ENCODE results near the gene ITGAX.
"Not testable (repeated sequence)": the region's sequence is repeated elsewhere in the genome, so short reads cannot be mapped to it uniquely, and the experiment has no call there.

ITGAX gene

DNA sequence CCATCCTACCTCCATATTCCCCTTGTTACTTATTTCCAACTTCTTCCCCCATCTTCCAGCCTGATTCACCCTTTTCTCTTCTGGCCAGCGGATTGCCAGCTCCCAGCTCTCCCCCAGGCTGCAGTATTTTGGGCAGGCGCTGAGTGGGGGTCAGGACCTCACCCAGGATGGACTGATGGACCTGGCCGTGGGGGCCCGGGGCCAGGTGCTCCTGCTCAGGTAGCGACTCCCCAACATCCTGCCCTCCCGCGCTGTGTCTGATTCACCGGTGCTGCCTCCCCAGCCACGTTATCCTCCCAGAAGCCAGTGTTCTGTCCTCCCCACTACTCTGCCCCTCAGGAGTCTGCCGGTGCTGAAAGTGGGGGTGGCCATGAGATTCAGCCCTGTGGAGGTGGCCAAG is 57.8 kb downstream of the ITGAX start:
- FAIRE-seq = no peak

DNA sequence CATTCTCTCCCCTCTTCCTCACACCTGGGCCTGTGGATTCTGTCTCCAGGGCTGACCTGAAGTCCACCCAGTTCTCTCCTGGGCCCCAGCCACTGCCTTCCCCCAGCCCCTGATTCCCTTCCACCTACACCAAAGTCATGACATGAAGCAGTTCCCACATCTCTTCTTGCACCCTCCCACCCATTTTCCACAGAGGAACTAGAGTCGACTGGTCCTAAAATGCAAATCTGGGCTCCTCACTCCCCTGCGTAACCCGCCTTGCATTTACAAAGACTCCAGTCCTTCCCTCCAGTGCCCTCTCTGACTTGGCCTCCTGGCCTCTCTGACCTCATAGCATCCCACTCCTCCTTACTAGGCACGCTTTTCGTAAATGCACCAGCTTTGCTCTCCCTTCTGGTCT is 58.4 kb downstream of the ITGAX start:
- FAIRE-seq = no peak

DNA sequence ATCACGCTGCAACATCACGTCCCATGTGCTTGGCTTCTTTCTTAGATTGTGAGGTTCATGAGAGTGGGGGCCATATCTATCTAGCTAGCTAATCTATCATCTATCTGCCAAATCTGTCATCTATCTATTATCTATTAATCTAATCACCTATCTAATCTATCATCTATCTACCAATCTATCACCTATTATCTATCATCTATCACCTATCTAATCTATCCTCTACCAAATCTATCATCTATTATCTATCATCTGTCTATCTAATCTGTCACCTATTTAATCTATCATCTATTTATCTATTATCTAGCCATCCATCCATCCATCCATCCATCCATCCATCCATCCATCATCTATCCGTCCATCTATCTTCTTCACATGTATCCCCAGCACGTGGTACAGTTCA is 59.0 kb downstream of the ITGAX start:
- FAIRE-seq = no peak

DNA sequence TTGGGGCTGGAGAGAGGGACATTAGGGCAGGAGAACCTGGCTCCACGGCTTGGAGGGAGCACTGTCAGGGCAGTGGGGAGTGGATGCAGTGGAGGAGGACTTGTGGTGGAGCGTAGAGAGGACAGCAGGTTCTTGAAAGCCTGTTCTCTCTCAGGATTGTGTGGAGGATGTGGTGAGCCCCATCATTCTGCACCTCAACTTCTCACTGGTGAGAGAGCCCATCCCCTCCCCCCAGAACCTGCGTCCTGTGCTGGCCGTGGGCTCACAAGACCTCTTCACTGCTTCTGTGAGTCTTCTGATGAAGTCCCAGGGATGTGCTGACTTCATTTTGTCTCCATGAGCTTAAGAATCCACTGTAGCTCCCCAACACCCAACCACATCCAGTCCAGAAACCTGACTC is 59.7 kb downstream of the ITGAX start:
- FAIRE-seq = no peak

DNA sequence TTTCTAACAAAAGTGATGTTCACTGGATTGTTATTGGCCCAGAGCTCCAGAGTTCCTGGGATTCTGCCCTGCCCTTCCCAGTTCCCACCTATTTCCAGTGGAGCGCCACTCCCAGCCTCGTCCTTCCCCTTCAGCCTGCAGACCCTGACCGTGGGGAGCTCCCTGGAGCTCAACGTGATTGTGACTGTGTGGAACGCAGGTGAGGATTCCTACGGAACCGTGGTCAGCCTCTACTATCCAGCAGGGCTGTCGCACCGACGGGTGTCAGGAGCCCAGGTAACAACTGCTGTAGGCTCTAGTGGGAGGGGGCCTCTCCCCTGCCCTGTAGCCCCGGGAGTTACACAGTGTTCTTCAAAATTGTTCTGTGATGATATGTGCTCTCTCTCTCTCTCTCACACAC is 61.4 kb downstream of the ITGAX start:
- FAIRE-seq = no peak

DNA sequence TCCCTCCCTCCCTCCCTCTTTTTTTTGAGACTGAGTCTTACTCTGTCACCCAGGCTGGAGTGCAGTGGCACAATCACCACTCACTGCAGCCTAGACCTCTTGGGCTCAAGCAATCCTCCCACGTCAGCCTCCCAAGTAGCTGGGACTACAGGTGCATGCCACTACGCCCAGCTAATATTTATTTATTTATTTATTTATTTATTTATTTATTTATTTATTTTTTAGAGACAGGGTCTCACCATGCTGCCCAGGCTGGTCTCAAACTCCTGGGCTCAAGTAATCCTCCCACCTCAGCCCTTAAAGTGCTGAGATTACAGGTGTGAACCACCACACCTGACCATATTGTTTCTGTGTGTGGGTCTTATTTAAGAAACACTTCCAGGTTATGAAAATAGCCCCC is 62.1 kb downstream of the ITGAX start:
- FAIRE-seq = not testable (repeated sequence)

DNA sequence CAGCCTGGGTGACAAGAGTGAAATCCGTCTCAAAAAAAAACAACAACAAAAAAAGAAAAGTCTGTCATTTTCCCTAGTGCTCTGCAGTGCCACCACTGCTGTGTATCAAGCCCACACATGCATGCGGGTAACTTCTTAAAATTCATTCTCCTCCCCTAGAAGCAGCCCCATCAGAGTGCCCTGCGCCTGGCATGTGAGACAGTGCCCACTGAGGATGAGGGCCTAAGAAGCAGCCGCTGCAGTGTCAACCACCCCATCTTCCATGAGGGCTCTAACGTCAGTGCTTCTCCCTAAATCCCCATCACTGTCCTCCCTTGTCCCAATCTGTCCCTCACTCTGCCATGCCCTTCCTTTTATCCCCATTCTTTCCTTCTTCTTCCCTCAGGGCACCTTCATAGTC is 62.9 kb downstream of the ITGAX start:
- FAIRE-seq = no peak

DNA sequence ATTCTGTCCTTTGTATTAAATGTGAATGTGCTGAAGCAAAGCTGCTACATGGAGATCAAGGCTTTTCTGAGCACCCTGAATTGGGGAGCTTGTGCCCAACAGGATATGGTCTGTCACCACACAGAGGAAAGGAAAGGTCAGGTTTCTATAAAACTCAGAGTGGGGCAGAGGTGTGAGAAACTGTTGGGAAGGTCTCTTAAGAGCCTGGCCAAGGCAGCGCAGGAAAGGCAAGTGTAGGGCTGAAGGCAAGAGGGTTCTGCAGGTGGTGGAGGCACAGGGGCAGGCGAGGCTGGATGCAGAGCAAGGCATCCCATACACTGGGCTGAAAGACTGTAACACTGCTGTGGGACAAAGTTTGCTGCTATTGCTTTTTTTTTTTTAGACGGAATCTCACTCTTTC is 65.1 kb downstream of the ITGAX start:
- no peak for FAIRE-seq

DNA sequence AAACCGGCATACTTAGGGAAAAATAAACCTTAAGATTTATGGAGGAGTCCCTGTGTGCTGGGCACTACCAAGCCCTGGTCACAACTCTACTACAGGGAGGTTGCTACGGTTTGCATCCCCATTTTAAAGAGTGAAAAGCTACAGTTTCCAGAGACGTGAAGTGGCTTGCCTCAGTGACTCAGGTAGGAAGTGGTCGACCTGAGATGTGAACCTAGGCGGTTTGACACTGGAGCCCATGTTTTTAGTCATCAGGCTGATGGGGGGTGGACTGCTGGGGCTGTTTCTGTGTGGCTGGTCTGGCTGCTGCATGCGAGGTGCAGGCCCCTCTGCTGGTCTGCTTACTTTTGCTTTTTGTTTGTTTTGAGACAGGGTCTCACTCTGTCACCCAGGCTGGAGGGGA is 66.6 kb downstream of the ITGAX start:
- FAIRE-seq = no peak

DNA sequence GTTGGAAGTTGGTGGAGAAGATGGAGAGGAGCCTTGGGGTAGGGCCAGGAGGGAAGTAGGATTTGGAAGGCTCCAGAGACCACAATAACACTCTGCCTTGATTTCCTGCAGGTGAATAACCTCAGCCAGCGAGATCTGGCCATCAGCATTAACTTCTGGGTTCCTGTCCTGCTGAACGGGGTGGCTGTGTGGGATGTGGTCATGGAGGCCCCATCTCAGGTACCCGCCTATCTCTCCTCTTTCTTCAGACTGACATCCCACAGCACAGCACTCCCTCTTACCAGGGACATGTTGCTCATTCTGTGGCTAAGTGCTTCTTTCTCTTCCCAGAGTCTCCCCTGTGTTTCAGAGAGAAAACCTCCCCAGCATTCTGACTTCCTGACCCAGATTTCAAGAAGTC is 68.3 kb downstream of the ITGAX start:
- FAIRE-seq = no peak

DNA sequence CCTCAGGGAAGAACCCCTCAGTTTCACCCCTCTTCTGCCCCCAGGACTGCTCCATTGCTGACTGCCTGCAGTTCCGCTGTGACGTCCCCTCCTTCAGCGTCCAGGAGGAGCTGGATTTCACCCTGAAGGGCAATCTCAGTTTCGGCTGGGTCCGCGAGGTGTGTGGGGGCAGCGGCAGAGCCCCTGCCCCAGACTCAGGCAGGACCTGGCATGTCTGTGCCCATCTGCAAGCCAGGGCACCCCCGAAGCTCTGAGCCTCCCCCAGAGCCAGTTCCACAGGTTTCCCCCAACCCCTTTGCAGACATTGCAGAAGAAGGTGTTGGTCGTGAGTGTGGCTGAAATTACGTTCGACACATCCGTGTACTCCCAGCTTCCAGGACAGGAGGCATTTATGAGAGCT is 68.8 kb downstream of the ITGAX start:
- no peak for FAIRE-seq

DNA sequence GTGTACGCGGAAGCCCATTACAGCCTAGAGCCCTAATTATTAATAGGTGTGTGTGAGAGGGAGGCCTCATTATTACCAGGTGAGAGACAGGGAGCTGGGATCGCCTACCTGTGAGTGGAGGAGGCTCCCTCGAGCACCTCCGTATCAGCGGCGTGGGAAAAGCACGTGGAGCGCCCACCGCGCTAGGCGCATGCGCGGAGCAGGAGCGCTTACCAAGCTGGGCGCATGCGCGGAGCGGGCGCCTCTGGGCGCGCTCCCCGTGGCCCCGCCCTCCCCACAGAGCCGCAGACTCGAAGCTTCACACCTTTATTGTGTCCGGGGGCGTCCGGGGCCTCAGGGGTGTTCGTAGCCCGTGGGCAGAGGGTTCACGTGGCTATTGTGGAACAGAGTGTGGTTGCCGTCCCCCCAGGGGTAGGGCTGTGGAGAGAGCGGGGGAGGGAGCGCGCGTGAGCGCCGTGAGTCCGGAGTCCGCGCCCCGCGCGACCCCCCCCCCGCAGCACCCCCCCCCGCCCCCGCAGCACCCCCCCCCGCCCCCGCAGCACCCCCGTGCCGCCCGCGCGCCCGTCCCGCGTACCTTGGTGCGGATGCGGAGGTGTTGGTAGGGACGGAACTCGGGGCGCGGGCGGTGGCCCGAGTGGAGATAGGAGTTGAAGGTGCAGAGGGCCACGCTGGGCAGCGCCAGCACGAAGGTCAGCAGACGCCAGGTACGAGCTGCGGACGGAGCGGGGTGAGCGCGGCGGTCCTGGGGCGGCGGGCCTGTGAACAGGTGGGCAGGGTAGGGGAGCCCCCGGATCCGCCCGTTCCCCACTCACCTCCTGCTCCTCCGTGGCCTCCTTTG is 72.7 kb downstream of the ITGAX start:
- FAIRE-seq = no peak

DNA sequence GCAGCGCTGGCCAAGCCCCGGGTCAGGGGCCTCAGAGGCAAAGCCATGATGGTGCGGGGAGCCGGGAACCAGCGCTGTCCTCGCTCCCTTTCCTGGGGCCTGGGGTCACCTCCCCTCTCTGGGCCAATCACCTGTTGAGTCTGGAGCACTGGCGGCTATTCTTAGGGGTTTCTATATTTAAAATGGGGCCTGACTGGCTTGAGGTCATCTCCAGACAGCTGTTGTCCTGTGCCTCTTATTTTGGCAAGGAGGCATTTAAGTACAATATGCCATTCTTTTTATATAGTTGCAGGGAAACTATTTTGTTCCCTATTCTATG is 73.3 kb downstream of the ITGAX start, which contains the start of gene COX6A2:
TSS of gene COX6A2 (minus strand) at position 82 of the 319 bp plus-strand sequence. CDS start at position 47, 35 bp downstream.
- FAIRE-seq = no peak

DNA sequence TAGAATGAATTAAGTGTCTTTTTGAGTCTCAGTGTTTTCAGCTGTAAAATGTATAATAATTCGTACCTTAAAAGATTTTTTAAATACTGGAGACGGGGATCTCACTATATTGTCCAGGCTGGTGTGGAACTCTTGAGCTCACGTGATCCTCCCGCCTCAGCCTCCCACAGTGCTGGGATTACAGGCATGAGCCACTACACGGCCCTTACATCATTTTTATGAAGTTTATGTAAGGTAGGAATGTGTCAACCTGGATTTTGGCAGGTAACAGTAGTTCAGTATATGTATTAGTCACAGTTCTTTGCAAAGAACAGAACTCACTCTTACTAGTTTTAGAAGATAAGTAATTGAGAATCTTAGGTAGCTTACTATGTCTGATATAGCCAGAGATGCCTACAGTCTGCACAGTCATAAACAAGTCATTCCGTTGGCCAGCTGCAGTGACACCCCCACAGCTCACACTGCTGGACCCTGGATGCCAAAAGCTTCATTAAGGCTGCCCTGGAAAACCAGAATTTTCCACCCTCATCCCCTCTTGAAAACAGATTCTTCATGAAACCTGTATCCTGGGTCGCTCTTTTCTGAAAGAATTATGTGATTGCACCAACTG is 73.8 kb downstream of the ITGAX start:
- no peak for FAIRE-seq

DNA sequence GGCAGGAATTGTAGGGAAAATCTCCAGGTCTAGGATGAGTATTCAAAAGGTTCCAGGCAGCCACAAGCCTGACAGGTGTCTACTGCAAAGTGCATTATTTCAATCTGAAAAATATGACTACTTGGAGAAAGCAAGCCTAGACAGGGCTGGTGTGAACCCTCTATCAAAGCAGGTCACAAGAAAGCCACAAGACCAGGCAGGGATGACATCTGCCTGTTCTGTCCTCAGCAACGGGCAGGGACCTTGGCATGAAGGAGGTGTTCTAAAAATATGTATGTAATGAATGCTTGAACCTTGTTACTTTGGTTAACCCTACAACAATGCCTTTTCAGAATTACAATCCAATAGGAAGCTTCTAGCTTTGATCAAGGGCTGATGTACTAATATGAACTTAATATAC is 74.3 kb downstream of the ITGAX start:
- no peak for FAIRE-seq

DNA sequence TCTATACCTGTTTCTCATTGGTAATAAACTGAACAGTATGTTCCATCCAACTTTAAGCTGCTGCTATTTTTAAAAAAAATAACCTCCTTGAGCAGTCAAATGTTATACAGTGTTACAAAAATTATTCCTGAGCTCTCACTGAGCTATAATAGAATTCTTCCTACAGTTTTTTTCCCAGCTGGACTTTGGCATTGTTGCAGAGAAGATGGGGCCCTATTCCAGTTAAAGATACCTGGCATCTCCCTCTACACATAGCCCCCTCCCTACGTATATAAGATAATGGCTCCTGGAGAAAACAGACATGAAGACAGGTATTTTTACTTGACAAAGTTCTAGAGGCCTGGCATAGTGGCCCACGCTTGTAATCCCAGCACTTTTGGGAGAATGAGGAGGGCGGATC is 74.8 kb downstream of the ITGAX start:
- no peak for FAIRE-seq

DNA sequence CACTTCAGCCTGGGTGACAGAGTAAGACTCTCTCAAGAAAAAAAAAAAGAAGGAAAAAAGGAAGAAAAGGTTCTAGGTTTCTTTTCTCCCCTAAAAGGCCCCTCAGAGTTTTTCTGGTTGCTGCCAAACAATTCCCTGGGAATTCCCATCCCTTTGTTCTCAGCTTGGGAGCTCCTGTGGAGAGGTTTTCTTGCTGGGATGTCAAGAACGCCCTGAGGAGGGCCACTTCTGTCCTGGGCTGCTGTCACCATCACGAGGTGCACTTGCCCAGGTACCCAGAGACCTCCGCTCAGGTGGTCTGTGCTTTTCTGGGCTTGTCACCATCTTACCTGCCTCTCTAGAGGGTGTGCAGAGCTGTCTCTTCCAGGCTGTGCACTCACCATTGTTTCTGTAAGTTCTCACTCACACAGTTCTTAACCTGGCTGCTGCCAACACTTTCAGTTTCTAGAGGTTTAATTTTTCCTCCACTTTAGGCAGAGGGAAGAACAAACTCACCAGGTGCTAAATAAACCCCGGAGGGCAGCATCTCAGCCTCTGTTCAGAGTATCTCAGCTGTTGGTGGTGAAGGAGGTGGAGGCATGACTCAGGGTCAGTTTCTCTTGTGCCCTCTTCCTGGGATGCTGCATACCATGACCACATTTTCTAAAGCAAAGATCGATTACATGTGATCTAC is 75.5 kb downstream of the ITGAX start:
- FAIRE-seq = no peak

All from A204.1 (cell line).